Inflammatory macrophage treated with lipopolysaccharide for 1 hour (primary cell): ENCODE measurements around the gene OR1J2.
"Not testable (repeated sequence)": the region's sequence is repeated elsewhere in the genome, so short reads cannot be mapped to it uniquely, and the experiment has no call there.

Source experiments
- DNase-seq, 2 donors: peaks; one replicate each; pipeline ENCODE4 v3.0.0-alpha.2; 2020 to 2022

Gene OR1J2, protein sequence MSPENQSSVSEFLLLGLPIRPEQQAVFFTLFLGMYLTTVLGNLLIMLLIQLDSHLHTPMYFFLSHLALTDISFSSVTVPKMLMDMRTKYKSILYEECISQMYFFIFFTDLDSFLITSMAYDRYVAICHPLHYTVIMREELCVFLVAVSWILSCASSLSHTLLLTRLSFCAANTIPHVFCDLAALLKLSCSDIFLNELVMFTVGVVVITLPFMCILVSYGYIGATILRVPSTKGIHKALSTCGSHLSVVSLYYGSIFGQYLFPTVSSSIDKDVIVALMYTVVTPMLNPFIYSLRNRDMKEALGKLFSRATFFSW

DNA sequence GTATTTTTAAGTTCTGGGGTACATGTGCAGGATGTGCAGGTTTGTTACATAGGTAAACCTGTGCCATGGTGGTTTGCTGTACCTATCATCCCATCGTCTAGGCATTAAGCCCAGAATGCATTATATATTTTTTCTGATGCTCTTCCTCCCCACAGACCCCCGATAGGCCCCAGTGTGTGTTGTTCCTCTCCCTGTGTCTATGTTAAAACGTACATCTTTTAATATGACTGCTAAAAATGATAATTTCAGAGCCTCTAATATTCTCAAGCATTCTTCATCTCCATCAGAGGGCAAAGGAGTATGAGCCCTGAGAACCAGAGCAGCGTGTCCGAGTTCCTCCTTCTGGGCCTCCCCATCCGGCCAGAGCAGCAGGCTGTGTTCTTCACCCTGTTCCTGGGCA, at the start of gene OR1J2:
OR1J2 (plus strand) TSS at position 301 of the 400 bp plus-strand sequence; CDS start at position 301, 0 bp downstream.
- no peak for DNase-seq

DNA sequence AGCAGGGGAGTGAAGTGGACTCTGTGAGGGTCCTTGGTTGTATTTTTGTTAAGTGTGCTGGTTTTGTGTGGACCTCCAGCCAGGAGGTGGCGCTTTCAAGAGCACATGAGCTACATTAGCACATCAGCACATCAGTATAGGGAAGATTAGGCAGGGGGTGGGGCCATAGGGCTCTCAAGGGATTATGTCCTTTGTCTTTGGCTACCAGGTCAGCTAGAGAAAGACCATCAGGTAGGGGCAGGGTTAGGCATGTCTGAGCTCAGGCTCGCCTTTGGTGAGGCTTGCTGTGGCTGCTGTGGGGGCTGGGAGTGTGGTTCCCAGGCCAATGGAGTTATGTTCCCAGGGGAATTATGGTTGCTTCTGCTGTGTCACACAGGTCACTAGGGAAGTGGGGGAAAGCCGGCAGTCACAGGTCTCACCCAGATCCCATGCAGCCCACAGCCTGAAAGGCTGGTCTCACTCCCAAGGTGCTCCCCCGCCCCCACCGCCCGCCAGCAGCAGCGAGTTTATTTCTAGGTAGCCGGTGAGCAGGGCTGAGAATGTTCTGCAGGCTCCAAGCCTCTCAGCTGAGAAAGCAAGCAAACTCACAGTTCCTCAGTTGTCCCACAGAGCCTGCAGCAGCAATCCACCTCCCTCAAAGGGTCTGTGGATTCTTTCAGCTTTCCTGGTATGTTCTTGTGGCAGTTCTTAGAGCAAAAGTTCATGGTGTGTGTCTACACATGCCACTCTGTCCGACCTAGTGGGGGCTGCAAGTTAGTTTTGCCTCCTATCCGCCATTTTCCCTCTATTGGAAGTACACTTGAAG, 46.6 kb upstream of the OR1J2 start:
- peak; percentile 7 to 22 for DNase-seq

DNA sequence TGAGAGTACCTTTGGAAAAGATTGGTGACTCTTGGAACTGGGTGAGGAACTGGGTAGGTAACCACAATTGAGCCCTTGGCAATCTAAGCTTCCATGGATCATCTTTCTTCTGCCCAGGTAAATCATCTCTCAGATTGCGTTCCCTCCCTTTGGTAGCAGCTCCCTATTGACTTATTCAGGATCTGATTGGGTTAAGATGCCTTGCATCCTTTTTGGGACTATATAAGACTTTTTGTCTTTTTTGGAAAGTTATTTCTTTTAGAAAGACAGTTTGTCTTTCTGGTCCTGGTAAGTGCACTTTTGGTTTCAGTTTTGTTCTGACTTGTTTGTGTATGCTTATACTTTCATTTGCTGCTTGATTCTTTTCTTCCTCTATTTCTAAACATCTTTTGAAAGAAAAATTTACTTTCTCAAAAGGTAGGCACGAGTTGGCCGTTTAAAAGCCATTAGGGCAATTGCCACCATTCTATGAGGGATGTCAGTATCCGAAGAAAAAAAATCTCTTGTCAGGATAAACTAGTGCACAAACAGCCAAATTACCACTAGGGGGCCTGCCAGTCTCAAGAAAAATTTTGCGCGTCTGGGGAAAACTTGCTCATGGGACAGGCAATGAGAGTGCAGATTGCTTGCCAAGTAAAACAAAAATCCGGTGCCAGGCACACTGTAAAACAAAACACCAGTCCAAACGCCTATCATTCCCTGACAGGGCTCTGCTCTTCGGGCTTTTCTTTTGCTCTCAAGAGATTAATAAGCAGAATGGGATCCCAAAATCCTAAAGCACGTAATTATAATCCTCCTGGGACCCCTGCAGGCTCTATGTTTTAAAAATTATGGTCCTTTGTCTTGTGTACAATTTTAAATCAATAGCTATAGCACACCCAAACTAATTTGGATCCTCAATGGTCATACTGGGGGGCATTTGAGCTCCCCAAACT, 45.7 kb upstream of the OR1J2 start:
- peak; percentile 66 to 83 for DNase-seq

DNA sequence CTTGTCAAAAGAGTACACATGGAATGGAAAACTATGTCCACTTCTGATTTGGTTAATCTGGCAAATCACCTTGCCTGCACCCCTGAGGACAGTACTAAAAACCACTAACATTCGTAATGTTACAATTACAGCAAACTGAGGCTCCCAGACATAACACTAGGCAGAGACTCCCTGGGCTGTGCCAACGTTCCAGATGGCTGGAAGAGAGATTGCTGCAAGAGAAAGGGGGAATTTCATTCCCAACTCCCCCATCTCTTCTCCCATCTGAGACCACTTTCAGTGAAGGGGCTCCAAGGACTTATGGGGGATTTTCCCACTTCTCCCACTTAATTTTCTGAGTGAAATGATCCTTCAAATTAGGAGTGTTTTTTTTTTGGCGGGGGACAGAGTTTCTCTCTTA, 44.1 kb upstream of the OR1J2 start:
- DNase-seq = no peak

DNA sequence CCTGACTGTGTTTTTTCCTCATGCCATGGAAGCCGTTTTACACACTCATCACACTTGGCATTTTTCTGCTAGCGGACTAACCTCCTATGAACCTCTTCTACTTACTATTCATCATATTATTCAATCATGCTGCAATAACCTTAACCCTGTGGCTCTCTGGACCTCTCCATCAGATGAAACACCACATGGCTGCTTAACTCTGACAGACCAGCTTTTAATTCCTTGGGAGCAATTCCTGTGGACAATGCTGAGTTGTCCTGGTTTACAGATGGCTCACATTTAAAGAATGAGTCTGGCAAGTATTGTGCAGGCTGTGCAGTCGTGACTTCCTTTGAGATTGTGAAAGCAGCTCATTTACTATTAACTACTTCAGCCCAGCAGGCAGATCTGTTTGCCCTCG, 41.9 kb upstream of the OR1J2 start:
- no peak for DNase-seq

DNA sequence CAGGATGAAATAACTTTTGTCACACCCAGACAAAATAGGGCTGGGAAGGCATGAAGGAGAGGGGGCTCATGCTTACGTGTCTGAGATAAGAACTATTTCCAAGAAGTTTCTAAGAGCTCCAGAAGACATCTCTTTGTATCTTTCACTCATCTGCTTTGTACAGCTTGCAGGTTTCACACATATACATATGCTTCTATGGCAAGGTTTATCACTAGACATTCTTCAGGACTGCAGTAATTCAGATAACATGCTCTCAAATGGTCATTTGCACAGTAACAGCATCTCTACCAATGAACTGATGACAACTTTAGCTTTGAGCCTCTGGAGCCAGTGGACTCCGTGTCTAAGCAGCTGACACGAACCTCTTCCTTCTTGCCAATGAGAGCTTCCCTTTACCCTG, 36.0 kb upstream of the OR1J2 start:
- no peak for DNase-seq

DNA sequence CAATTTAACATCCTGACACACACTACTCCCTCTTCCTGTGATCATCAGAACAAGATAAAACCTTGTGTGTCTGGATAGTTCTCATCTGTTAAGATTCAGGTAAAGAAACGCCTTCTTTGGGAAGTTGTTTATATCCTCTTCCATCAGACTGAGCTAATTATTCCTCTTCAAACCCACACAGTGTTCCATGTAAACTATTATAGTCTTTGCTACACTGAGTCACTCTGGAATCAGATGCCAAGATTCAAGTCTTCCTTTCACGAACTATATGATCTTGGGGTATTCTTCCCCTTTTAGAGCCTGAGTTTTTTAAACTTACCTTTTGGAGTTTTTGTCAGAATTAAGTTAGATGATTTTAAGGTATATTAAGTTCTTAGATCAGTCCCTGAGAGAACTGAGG, 34.9 kb upstream of the OR1J2 start:
- DNase-seq = no peak

DNA sequence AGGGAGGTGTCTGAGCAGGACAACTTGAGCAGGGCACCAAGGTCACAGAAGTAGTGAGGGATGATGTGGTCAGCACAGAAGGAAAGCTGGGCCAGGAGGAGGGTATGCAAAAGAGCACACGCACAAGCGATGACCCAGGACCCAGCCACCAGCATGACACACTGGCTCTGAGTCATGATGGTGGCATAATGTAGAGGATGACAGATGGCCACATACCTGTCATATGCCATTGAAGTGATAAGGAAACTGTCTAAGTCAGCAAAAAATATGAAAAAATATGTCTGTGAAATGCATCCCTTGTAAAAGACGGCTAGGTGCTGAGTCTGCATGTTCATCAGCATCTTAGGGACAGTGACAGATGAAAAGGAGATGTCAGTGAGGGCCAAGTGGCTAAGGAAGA, 33.3 kb upstream of the OR1J2 start:
- no peak for DNase-seq

DNA sequence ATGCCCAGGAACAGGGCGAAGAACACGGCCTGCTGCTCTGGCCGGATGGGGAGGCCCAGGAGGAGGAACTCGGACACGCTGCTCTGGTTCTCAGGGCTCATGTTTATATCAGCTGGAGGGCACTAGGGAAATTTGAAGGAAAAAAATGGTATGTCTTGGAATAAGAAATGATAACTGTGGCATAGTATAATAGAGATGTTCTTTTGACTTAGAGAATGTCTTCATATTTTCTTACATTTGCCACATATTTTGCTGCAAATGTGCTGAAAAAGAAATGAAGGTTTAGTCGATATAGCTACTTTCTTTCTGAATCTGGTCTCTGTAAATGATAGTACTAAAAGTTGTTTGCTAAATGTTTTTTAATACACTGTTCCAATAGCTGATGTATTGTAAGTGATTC, 32.8 kb upstream of the OR1J2 start, which contains the start of gene OR1J1:
OR1J1 (minus strand) TSS at position 101 of the 400 bp plus-strand sequence; CDS start at position 101, 0 bp downstream.
- no peak for DNase-seq

DNA sequence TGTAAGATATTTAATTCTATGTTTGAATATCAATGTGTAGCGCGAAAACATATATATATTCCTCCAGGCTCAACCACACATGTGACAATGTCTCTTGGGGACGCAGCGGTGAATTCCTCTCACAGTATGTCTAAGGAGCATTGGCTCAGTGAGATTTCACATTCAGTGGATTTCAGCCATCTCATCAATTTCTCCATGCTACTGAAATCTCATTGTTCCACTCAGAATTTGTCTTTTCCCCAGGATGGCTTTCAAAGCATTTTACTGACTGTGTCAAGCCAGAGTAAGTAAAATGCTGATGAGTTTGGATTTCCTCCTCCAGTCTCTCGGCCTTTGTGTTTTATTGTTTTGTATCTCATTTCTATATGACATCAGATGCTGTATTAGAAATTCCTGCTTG, 31.5 kb upstream of the OR1J2 start:
- DNase-seq = no peak

DNA sequence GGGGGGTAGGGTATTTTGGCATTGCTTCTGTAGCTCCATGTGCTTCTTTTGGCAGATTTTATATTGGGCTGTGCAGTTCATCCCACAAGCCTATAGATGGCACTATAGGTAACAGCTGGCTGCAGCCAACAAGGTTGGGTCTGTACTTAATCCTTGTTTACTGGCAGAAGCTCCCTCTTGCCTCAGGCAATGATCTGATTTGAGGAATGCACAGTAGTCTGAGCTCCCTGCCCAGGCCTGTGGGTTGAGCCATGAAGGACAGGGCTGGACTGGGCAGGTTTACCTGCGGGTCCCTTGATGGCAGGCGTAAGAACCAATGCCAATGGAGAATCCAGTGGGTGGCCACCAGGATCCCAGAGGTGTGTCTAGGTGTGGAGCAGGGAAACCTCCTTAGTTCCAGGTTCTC, 11.7 kb upstream of the OR1J2 start:
- peak; percentile 10 to 53 for DNase-seq

DNA sequence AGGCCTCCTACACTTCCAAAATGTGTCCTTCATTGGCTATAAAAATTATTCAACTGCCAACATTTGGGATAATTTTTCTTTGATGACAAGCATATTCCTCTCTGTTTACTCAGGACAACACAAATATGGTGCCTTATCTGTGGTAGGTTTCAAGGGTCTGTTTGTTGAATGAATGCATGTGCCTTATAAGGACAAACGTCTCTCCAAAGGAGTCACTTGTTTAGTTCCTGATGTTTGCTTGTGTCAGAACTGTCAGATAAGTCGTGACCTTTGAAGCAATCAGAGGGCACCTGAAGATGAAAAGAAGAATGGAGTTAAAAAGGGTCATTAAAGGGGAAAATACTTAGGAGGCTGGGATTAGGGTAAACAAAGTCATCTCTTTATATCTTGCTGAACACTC, 3.6 kb upstream of the OR1J2 start:
- no peak for DNase-seq

DNA sequence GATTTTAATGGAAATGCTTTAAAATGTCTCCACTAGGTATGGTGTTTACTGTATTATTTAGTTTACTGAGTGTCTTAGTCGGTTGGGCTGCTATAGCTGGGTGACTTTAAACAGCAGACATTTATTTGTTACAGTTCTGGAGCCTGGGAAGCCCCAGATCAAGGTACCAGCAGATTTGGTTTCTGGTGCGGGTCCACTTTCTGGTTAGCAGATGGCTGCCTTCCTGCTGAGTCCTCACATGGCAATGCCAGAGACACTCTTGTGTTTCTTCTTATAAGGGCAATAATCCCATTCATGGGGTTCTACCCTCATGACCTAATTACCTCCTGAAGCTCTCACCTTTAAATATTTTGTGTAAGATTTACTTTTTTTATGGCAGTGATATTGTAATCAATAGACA, 7.6 kb downstream of the OR1J2 start:
- no peak for DNase-seq

DNA sequence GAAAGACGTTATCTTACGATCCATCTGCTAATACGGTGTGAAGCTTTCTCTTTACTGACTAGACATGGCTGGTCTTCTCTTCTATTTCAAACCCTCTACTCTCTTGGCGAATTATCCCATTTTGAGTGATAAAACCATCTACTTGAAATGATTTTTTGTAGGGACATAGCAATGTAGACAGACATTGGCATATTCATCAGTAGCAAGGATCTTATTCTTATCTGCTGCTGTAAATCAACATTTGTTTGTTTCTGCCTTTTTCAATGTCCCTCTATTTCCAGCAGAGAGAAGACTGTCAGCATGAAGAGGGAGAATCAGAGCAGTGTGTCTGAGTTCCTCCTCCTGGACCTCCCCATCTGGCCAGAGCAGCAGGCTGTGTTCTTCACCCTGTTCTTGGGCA, 8.2 kb downstream of the OR1J2 start, which contains the start of gene OR1J4:
OR1J4 (plus strand) TSS at position 301 of the 400 bp plus-strand sequence; CDS start at position 301, 0 bp downstream.
- DNase-seq = no peak

DNA sequence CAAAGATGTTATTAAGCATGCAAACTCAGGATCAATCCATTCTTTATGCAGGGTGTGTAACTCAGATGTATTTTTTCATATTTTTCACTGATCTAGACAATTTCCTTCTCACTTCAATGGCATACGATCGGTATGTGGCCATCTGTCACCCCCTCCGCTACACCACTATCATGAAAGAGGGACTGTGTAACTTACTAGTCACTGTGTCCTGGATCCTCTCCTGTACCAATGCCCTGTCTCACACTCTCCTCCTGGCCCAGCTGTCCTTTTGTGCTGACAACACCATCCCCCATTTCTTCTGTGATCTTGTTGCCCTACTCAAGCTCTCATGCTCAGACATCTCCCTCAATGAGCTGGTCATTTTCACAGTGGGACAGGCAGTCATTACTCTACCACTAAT, 8.8 kb downstream of the OR1J2 start:
- no peak for DNase-seq

DNA sequence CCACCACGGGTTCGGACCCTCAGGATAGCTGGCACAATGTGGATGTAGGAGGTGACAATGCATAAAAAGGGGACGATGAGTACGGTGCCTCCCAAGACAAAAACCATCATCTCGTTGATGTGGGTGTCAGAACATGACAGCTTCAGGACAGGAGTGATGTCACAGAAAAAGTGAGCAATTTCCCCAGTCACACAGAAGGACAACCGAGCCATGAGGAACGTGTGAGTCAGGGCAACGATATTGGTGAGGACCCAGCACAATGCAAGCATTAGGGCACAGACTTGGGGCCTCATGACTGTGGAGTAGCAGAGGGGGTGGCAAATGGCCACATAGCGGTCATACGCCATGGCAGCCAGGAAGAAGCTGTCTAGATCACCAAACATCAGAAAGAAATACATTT, 16.0 kb downstream of the OR1J2 start:
- DNase-seq = no peak

DNA sequence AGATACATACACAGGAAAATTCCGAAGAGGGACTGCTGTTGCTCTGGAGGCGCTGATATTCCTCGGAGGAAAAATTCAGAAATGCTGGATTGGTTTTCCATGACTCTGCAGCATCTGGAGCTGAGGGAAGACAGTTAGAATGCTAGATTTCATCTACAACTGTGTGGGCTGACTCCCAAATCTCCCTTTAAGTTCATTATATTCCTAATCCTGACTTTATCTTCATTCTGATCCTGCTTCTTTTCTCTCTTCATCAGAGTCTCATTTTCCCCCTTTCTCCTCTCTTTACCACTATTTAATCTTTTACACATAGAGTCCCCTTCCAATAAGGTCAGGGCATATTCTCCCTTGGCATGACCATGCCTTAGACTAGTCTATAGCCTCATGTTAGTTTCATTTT, 16.6 kb downstream of the OR1J2 start, which contains the start of gene OR1N1:
OR1N1 (minus strand) TSS at position 101 of the 400 bp plus-strand sequence; CDS start at position 101, 0 bp downstream.
- no peak for DNase-seq

DNA sequence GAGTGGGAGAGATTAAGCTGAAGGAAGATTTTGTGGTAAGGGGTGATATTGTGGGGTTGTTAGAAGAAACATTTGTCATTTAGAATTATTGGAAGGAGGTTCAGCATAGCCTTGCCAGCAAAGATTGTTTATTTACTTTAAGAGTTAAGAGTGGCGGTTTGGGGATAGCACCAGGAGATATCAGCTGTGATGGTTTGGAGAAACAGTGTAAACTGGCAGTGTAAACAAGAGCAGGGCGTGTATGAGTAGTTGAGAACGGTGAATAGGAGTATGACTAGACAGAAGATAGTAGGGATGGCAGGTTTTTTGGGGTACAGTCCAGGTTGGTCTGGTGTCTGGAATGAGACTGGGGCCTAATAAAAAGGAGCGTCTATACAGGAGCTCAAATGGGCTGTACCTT, 20.6 kb downstream of the OR1J2 start:
- not testable (repeated sequence) for DNase-seq

DNA sequence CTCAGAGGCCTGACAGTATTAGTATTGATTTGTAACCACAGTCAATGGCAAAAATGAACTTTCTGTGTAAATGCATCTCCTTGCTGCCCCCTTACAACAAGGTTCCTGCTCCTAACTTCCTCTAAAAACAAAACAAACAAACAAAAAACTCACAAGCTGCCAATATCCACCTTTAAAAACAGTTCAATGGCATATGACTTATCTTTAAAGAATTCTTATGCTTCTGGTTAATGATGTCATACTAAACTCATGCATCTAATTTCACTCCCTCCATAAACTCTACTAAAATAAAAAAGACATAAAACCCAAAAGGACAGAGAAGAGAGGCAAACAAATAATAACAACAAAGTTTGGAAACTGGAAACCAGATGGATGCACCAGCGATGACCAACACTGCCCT, 25.5 kb downstream of the OR1J2 start:
- DNase-seq = no peak

DNA sequence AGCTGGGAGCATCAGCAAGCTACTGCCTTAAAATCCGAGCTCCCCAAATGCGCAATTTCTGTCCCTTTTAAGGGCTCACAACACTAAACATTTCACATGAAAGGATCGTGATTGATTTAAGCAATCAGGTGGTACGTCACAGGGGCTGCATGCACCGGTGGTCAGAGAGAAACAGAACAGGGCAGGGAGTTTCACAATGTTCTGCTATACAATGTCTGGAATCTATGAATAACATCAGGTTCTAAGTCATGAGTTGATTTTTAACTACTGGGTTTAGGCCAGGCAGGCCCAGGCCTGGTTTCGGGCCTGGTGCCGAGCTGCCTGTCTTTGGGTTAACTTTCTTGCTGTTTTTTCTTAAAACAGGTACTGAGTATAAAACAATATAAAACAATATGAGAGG, 26.5 kb downstream of the OR1J2 start:
- DNase-seq = not testable (repeated sequence)

DNA sequence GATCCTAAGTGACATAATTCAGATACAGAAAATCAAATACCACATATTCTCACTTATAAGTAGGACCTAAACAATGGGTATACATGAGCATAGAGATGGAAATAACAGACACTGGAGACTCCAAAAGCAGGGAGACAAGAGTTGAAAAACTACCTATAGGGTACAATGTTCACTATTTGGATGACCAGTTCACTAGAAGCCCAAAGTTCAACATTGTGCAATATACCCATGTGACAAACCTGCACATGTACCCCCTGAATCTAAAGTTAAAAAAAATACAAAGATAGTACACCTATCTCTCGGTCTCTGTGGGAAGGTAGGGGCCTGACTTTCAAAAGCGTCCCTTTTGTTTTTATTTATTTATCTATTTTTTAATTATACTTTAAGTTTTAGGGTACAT, 28.2 kb downstream of the OR1J2 start:
- no peak for DNase-seq

DNA sequence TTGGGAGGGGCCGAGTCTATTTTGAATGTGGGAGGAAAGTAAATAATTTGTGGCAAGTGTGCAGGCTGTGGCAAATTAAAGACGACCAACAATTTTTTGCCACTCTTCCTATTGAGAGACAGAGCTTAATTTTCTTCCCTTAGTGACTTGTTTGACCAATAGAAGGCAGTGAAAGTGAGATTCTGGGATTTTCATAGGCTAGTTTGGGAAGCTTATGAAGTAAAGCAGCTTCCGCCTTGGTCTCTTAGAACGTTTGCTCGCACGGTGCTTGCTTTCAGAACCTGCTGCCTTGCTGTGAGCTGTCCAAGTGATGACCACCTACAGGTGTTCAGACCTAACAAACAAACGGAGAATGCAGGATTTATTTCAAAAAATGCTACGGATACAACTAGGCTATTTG, 35.6 kb downstream of the OR1J2 start:
- DNase-seq = no peak

DNA sequence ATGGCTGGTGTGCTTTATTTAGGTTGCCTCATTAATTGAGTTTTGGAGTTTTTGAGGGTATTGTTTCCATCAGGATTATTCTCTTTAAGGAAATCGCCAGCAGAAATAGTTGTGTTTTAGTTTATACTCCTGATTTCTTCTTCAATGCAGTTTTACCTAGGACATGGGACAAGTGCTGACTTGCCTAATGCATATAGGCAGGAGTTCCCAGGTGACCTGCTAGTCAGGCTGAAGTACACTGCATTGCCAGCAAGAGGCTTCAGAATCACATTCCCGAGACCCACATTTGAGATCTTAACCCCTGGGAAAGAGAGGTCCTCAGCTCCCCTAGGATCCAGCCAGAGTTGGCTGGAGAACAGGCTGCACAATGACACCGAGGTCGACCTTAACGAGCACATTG, 40.8 kb downstream of the OR1J2 start:
- DNase-seq = no peak
